NT2/D1 (cell line): ENCODE results near the gene LZTS3.
"Not testable (repeated sequence)": the region's sequence is repeated elsewhere in the genome, so short reads cannot be mapped to it uniquely, and the experiment has no call there.

Source experiments
- DNase-seq: peaks from one replicate; pipeline ENCODE4 v3.0.0-alpha.2; 2011; ENCODE audit warnings: low read depth, low spot score
- H3K27me3 ChIP-seq: 2 replicates; pipeline ENCODE4 v1.6.0; 2011; ENCODE audit warnings: mild to moderate bottlenecking; ENCODE audit not compliant: insufficient read length, insufficient read depth
- H3K36me3 ChIP-seq: 2 replicates; pipeline ENCODE4 v1.6.1; 2011; ENCODE audit warnings: mild to moderate bottlenecking, low read length, mixed read lengths; ENCODE audit not compliant: insufficient read depth, insufficient read length
- H3K4me1 ChIP-seq: 2 replicates; pipeline ENCODE4 v1.5.1; 2011; ENCODE audit not compliant: insufficient read depth, insufficient read length
- H3K4me3 ChIP-seq: 2 replicates; pipeline ENCODE4 v1.5.1; 2011; ENCODE audit warnings: low read depth; ENCODE audit not compliant: insufficient read length
- H3K9ac ChIP-seq: 2 replicates; pipeline ENCODE4 v1.6.0; 2011; ENCODE audit warnings: low read depth; ENCODE audit not compliant: insufficient read length
- H3K9me3 ChIP-seq: 2 replicates; pipeline ENCODE4 v1.5.1; 2011; ENCODE audit warnings: mild to moderate bottlenecking, low read length; ENCODE audit not compliant: insufficient read depth
- SUZ12 ChIP-seq: IDR thresholded peaks from 2 replicates; pipeline ENCODE4 v1.6.1; 2011; ENCODE audit not compliant: insufficient read length, insufficient read depth; ENCODE audit errors: extremely low read depth
- YY1 ChIP-seq: IDR thresholded peaks from 2 replicates; pipeline ENCODE4 v1.6.1; 2011; ENCODE audit not compliant: insufficient read length, insufficient read depth
- ZNF274 ChIP-seq: IDR thresholded peaks from 2 replicates; pipeline ENCODE4 v1.6.1; 2011; ENCODE audit warnings: mild to moderate bottlenecking, low read depth, low read length

Gene LZTS3

DNA sequence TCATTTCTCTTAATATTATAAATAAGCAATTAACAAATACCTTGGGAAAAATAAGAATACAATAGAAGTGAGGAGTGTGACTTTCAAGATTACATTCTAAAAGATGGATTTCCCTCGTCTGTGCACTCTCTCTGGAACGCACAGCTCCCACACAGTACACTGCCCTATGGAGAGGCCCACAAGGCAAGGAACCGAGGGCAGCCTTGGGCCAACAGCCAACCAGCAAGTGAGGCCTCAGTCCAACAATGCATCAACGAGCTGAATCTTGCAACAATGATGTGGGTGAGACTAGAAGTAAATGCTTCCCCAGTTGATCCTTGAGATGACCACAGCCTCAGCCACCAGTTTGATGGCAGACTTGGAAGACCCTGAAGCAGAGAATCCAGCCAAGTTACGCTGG, 54.3 kb downstream of the LZTS3 start:
- H3K36me3 ChIP-seq: peaks cover 32% of the 10 kb centered on the region
- H3K27me3 ChIP-seq: no peaks in the 10 kb centered on the region
- H3K4me3 ChIP-seq: no peak overlapping the region
- peaks cover 4% of the 10 kb centered on the region for H3K4me1 ChIP-seq
- no peak overlapping the region for H3K9ac ChIP-seq
- DNase-seq: no peak
- H3K9me3 ChIP-seq: peaks cover 20% of the 10 kb centered on the region
- TF ChIP-seq YY1 (no peak), ZNF274 (no peak), SUZ12 (no peak)

DNA sequence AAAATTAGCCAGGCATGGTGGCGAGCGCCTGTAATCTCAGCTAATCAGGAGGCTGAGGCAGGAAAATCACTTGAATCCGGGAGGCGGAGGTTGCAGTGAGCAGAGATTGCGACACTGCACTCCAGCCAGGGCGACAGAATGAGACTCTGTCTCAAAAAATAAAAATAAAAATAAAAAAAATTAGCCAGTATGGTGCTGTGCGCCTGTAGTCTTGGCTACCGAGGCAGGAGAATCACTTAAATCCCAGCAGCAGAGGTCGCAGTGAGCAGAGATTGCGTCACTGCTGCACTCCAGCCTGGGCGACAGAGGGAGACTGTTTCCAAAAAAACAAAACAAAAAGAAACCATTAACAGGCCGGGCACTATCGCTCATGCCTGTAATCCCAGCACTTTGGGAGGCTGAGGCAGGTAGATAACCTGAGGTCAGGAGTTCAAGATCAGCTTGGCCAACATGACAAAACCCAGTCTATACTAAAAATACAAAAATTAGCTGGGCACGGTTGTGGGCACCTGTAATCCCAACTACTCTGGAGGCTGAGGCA, 55.4 kb downstream of the LZTS3 start:
- not testable (repeated sequence) for H3K9me3 ChIP-seq, H3K4me3 ChIP-seq, H3K27me3 ChIP-seq, H3K9ac ChIP-seq, DNase-seq, H3K4me1 ChIP-seq
- H3K36me3 ChIP-seq: peaks cover 31% of the 10 kb centered on the region

DNA sequence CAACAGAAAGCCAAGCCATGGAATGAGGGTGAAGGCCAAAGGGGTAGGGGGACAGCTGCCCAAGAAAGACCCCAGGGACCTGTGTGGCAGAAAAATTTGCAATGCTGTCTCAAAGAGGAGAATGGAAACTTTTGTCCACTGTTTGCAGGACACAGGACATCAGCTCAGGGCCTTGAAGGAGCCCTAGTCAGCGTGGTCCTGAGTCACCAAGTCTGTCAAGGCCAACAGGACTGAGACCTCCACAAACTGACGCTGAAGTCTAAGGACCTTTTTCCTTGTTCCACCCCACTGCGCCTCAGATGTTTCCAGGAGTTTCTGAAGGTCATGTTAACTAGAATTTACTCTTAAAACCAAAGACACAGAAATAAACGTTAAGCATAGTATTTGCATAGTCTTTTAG, 57.0 kb downstream of the LZTS3 start:
- DNase-seq: no peak
- Histone ChIP-seq H3K4me3 (no peak overlapping the region), H3K9ac (no peak overlapping the region), H3K36me3 (peaks cover 15% of the 10 kb centered on the region), H3K9me3 (no peaks in the 10 kb centered on the region), H3K4me1 (peaks cover 4% of the 10 kb centered on the region), H3K27me3 (no peaks in the 10 kb centered on the region)
- TF ChIP-seq YY1: no peak

DNA sequence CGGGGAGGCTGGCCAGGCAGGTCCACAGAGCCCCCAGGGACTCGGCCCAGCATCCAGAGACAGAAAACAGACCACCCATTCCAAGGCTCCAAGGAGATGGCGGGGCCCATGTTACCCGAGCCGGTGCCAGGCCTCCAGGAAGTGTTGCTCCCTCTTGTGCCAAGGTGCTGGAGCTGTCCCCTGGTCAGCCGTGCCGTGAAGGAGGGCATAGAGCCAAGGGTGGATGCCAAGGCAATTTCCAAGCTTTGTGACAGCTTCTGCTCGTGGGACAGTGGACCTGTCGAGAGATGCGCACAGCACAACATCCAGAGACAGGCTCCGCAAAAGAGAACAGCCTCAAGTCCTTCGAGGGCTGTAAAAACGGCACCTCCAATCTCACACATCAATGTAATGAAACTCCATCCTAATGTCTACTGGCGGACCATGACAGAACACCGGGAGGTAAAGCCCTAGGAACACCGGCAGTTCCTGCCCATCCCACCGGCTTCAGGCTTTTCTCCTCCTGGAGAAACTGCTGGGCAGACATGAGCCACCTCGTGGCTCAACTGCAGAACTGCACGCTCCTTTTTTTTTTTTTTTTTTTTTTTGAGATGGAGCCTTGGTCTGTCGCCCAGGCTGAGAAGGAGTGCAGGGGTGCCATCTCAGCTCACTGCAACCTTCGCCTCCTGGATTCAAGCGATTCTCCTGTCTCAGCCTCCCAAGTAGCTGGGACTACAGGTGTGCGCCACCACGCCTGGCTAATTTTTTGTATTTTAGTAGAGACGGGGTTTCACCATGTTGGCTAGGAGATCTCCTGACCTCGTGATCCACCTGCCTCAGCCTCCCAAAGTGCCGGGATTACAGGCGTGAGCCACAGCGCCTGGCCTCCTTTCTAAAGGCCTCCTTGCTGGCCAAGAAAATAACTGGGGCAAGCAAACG, 57.9 kb downstream of the LZTS3 start:
- H3K9ac ChIP-seq: no peak overlapping the region
- H3K27me3 ChIP-seq: no peaks in the 10 kb centered on the region
- H3K4me1 ChIP-seq: peaks cover 4% of the 10 kb centered on the region
- peak; percentile 57 for DNase-seq
- peaks cover 10% of the 10 kb centered on the region for H3K36me3 ChIP-seq
- no peak overlapping the region for H3K4me3 ChIP-seq
- no peaks in the 10 kb centered on the region for H3K9me3 ChIP-seq
- TF ChIP-seq ZNF274: no peak
- TF ChIP-seq YY1: no peak
- TF ChIP-seq SUZ12: no peak
